HCT116 (cell line): ENCODE results near the gene RIC8B. TPM values are rescaled to one million over a fixed set of nuclear protein-coding genes. Genes with fewer than 3 reads are reported as not detected.

Experiments
- ATAC-seq: fragments of 200-7000 bp; cut with Tn5 transposase; 2 replicates; pipeline ENCODE4 v1.9.1; 2020; ENCODE audit warnings: mild to moderate bottlenecking, moderate library complexity
- BruUV-seq: library from RNA; stranded (reverse); fragments of 400-500 nt; replicated peaks from 2 replicates; lab custom pipeline; 2021; lab: Mats Ljungman, UMichigan
- CTCF ChIA-PET: fragments of 300-600 bp; sonication (Branson Sonifier 250); formaldehyde crosslinking; loops from one replicate; lab custom pipeline; 2021; ENCODE audit warnings: antibody characterized with exemption; lab: Charles Lee
- POLR2A ChIA-PET: fragments of 300-600, 350-600 bp; sonication (Branson Sonifier 250); formaldehyde crosslinking; loops from one replicate; lab custom pipeline; 2021; ENCODE audit warnings: antibody characterized with exemption; lab: Charles Lee
- RAD21 ChIA-PET, 2 experiments: fragments of 300-600 bp; sonication (Branson Sonifier 250); formaldehyde crosslinking; loops; one replicate each; lab custom pipeline; 2023; ENCODE audit warnings: low total read pairs in 2 of 2; ENCODE audit not compliant: uncharacterized antibody in 2 of 2, unreplicated experiment in 2 of 2, low non-redundant PET in 1 of 2; lab: Charles Lee
- DNase-seq: peaks from one replicate; pipeline ENCODE4 v3.0.0-alpha.2; 2010; ENCODE audit warnings: low read depth, low spot score
- H2AFZ ChIP-seq: fragments of 200-600 bp; shearing (Covaris generic), sonication (generic); 2 replicates; pipeline ENCODE4 v1.6.1; 2017; ENCODE audit warnings: low read depth, mixed run types, mixed read lengths, antibody characterized with exemption, low read length; ENCODE audit not compliant: poor library complexity, severe bottlenecking
- H3K27ac ChIP-seq: 2 replicates; pipeline ENCODE4 v1.5.1; 2012; ENCODE audit warnings: low read depth, low read length
- H3K27me3 ChIP-seq: fragments of 200-600 bp; sonication (generic); 2 replicates; pipeline ENCODE4 v1.6.1; 2016; ENCODE audit warnings: mixed run types, low read length, mixed read lengths; ENCODE audit not compliant: insufficient read depth
- H3K36me3 ChIP-seq, 2 experiments: fragments of 200-500 bp in 1 of 2; fragments of 200-600 bp in 1 of 2; sonication (Bioruptor generic) in 1 of 2; sonication (generic) in 1 of 2; 2 replicates each; pipeline versions ENCODE4 v1.5.1 to v1.6.1; 2014 to 2016; ENCODE audit warnings: low read length in 2 of 2, inconsistent platforms in 1 of 2, mixed read lengths in 1 of 2, mixed run types in 1 of 2; ENCODE audit not compliant: insufficient read depth in 2 of 2, control insufficient read depth in 1 of 2
- H3K4me1 ChIP-seq, 2 experiments: fragments of 200-600 bp in 1 of 2; sonication (generic) in 1 of 2; 2 replicates each; pipeline versions ENCODE4 v1.5.1 to v1.6.1; 2012 to 2017; ENCODE audit warnings: low read length in 2 of 2, inconsistent platforms in 1 of 2, mild to moderate bottlenecking in 1 of 2, mixed read lengths in 1 of 2, mixed run types in 1 of 2, moderate library complexity in 1 of 2; ENCODE audit not compliant: insufficient read depth in 2 of 2, control insufficient read depth in 1 of 2
- H3K4me2 ChIP-seq: fragments of 200-600 bp; sonication (generic); 2 replicates; pipeline ENCODE4 v1.6.1; 2017; ENCODE audit warnings: mixed run types, low read length, mixed read lengths
- H3K4me3 ChIP-seq, 2 experiments: fragments of 200-600 bp in 1 of 2; sonication (generic) in 1 of 2; replicated peaks in 1 of 2; 2 replicates each; pipeline ENCODE4 v1.5.1; 2011 to 2016; ENCODE audit warnings: low read length in 2 of 2, control low read depth in 1 of 2, low read depth in 1 of 2, mild to moderate bottlenecking in 1 of 2, mixed read lengths in 1 of 2, mixed run types in 1 of 2
- H3K79me2 ChIP-seq: fragments of 200-600 bp; sonication (generic); 2 replicates; pipeline ENCODE4 v1.6.1; 2017; ENCODE audit warnings: mild to moderate bottlenecking, mixed run types, low read length, moderate library complexity, mixed read lengths; ENCODE audit not compliant: insufficient read depth
- H3K9ac ChIP-seq: fragments of 200-600 bp; sonication (generic); 2 replicates; pipeline ENCODE4 v1.6.1; 2016; ENCODE audit warnings: low read length, mixed read lengths
- H3K9me2 ChIP-seq: fragments of 200-600 bp; sonication (generic), shearing (Covaris generic); 2 replicates; pipeline ENCODE4 v1.6.1; 2017; ENCODE audit warnings: mixed run types, mild to moderate bottlenecking, moderate library complexity; ENCODE audit not compliant: insufficient read depth
- H3K9me3 ChIP-seq, 2 experiments: fragments of 200-500 bp in 1 of 2; fragments of 200-600 bp in 1 of 2; sonication (Bioruptor generic) in 1 of 2; sonication (generic) in 1 of 2; 2 replicates each; pipeline ENCODE4 v1.6.1; 2014 to 2017; ENCODE audit warnings: low read length in 2 of 2, mixed read lengths in 2 of 2, inconsistent platforms in 1 of 2, low read depth in 1 of 2, mild to moderate bottlenecking in 1 of 2, mixed run types in 1 of 2, moderate library complexity in 1 of 2; ENCODE audit not compliant: control insufficient read depth in 1 of 2, insufficient read depth in 1 of 2
- H4K20me1 ChIP-seq: fragments of 200-600 bp; sonication (generic), shearing (Covaris generic); 2 replicates; pipeline ENCODE4 v1.6.1; 2017; ENCODE audit warnings: mixed run types, mild to moderate bottlenecking, moderate library complexity; ENCODE audit not compliant: insufficient read depth
- EGR1 ChIP-seq: IDR thresholded peaks from 2 replicates; pipeline ENCODE4 v1.6.1; 2012; ENCODE audit warnings: low read depth
- EZH2phosphoT487 ChIP-seq: fragments of 200-600 bp; IDR thresholded peaks from 2 replicates; pipeline ENCODE4 v1.6.1; 2018; ENCODE audit warnings: antibody characterized with exemption, borderline replicate concordance
- FOSL1 ChIP-seq: IDR thresholded peaks from 2 replicates; pipeline ENCODE4 v1.6.1; 2012; ENCODE audit warnings: low read depth
- POLR2A ChIP-seq: IDR thresholded peaks from 2 replicates; pipeline ENCODE4 v1.7.0; 2011; ENCODE audit warnings: borderline replicate concordance; ENCODE audit not compliant: insufficient read depth, insufficient read length; ENCODE audit errors: extremely low read depth
- RAD21 ChIP-seq: IDR thresholded peaks from 2 replicates; pipeline ENCODE4 v1.6.1; 2012; ENCODE audit warnings: low read depth, mild to moderate bottlenecking
- REST ChIP-seq: IDR thresholded peaks from 2 replicates; pipeline ENCODE4 v1.6.1; 2012; ENCODE audit warnings: low read depth
- SRF ChIP-seq: IDR thresholded peaks from 2 replicates; pipeline ENCODE4 v1.6.1; 2012; ENCODE audit warnings: low read depth
- YY1 ChIP-seq: IDR thresholded peaks from 2 replicates; pipeline ENCODE4 v1.6.1; 2011; ENCODE audit warnings: low read length, low read depth, moderate library complexity, mild to moderate bottlenecking; ENCODE audit not compliant: insufficient replicate concordance; ENCODE audit errors: extremely low read depth
- intact Hi-C: fragments of 100-400 bp; cut with micrococcal nuclease; formaldehyde crosslinking; loops from 2 replicates; pipeline ENCODE4 v1.10.0; 2022
- total RNA-seq: library from RNA; stranded (reverse); gene quantifications from one replicate; pipeline ENCODE4 v1.2.1, GENCODE V29; 2021; ENCODE audit not compliant: unreplicated experiment
- TF ChIP-seq, protein P1 (sequence below), 3 experiments: fragments of 200-600 bp in 1 of 3; sonication (generic) in 1 of 3; IDR thresholded peaks in 2 of 3; conservative IDR thresholded peaks in 1 of 3; 2 replicates each; pipeline ENCODE4 v1.5.1; 2012 to 2017; ENCODE audit warnings: low read depth in 2 of 3, low read length in 2 of 3, antibody characterized with exemption in 1 of 3, borderline replicate concordance in 1 of 3, control low read depth in 1 of 3, mild to moderate bottlenecking in 1 of 3, mixed read lengths in 1 of 3, mixed run types in 1 of 3, moderate library complexity in 1 of 3; ENCODE audit not compliant: insufficient read depth in 1 of 3

Gene RIC8B
- total RNA-seq, 1 experiment from 2014 or later = 16.7 TPM

- Histone ChIP-seq H3K4me2 (no peak overlapping the region), H4K20me1 (no peaks in the 10 kb centered on the region), H3K27ac (no peak overlapping the region), H3K4me3 (no peak overlapping the region), H3K9me2 (no peaks in the 10 kb centered on the region), H3K79me2 (no peaks in the 10 kb centered on the region), H3K27me3 (no peaks in the 10 kb centered on the region), H3K36me3 (no peaks in the 10 kb centered on the region), H2AFZ (no peak overlapping the region), H3K9me3 (no peaks in the 10 kb centered on the region), H3K4me1 (no peaks in the 10 kb centered on the region), H3K9ac (no peak overlapping the region)
- ChIA-PET RAD21 (no interaction called here), POLR2A (no interaction called here), CTCF (interaction anchor here (1.1 kb wide), 1 partner anchor 11 kb away, joined by 3 read pairs; no protein-coding TSS in a partner anchor)
- DNase-seq (no peak), ATAC-seq (no peak)
- TF ChIP-seq SRF (no peak), POLR2A (no peak), FOSL1 (no peak), REST (no peak), RAD21 (no peak), EZH2phosphoT487 (no peak), EGR1 (no peak), YY1 (no peak)
- TF ChIP-seq, protein P1, sequence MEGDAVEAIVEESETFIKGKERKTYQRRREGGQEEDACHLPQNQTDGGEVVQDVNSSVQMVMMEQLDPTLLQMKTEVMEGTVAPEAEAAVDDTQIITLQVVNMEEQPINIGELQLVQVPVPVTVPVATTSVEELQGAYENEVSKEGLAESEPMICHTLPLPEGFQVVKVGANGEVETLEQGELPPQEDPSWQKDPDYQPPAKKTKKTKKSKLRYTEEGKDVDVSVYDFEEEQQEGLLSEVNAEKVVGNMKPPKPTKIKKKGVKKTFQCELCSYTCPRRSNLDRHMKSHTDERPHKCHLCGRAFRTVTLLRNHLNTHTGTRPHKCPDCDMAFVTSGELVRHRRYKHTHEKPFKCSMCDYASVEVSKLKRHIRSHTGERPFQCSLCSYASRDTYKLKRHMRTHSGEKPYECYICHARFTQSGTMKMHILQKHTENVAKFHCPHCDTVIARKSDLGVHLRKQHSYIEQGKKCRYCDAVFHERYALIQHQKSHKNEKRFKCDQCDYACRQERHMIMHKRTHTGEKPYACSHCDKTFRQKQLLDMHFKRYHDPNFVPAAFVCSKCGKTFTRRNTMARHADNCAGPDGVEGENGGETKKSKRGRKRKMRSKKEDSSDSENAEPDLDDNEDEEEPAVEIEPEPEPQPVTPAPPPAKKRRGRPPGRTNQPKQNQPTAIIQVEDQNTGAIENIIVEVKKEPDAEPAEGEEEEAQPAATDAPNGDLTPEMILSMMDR (IDR thresholded peaks at IDR 0.05 in 2 of 3, conservative IDR thresholded peaks at IDR 0.05 in 1 of 3; ENCODE audit: borderline replicate concordance in 1 of 3, insufficient read depth in 1 of 3, low read depth in 2 of 3, low read length in 2 of 3) = no peak
- no TSS peak for BruUV-seq
- intact Hi-C loops = loop anchor here (5.0 kb wide), 1 partner anchor 505 kb away; no protein-coding TSS in a partner anchor
Observed at GRCh38 chr12:106801830-106802533, 27.5 kb downstream of the RIC8B start.
